ENCODE measurements around the gene WRNIP1. TPM values are rescaled to one million over a fixed set of nuclear protein-coding genes. Genes with fewer than 3 reads are reported as not detected.

The WRNIP1 gene
- total and polyA plus RNA-seq, 7 experiments from 2014 or later: 21.8 to 61.8 (median 37.8) TPM

GRCh38 chr6:2819115-2819514 lies 53.9 kb downstream of the WRNIP1 start:
- Mint-ChIP-seq H3K4me3 (no peak overlapping the region), H3K9me3 (peaks cover 0 to 27% (median 15%) of the 10 kb centered on the region in 11 donors), H3K36me3 (peaks cover 3 to 41% (median 21%) of the 10 kb centered on the region in 5 donors), H3K27me3 (no peaks in the 10 kb centered on the region), H3K4me1 (peaks cover 12 to 42% (median 34%) of the 10 kb centered on the region in 7 donors), H3K27ac (peak overlapping the region in 1 of 9 donors; percentile 15)
- Histone ChIP-seq H3K36me3 (ENCODE audit: control insufficient read depth in 2 of 3, insufficient read depth in 3 of 3, low read length in 3 of 3) (no peaks in the 10 kb centered on the region), H3K27ac (ENCODE audit: low read depth, low read length) (no peak overlapping the region), H3K27me3 (ENCODE audit: control insufficient read depth in 2 of 2, insufficient read depth in 2 of 2, low read length in 2 of 2) (no peaks in the 10 kb centered on the region), H3K4me3 (ENCODE audit: low read length) (no peak overlapping the region), H3K9me3 (ENCODE audit: control insufficient read depth in 2 of 3, low read length in 3 of 3) (peaks cover 0 to 10% (median 0%) of the 10 kb centered on the region in 3 experiments), H3K4me1 (ENCODE audit: control insufficient read depth in 2 of 2, insufficient read depth in 2 of 2, low read length in 2 of 2) (peaks cover 0 to 5% of the 10 kb centered on the region in 2 donors)
- DNase-seq: no peak
- POLR2A ChIA-PET: interaction anchor here (0.7 kb wide), 1 partner anchor 9 kb away, joined by 3 read pairs; no protein-coding TSS in a partner anchor
- CTCF ChIA-PET: interaction anchor here (1.0 kb wide), 1 partner anchor 27 kb away, joined by 3 read pairs; no protein-coding TSS in a partner anchor
- ATAC-seq: no peak
- intact Hi-C loops (cut with micrococcal nuclease): no loop called here

GRCh38 chr6:2819978-2820377 lies 54.8 kb downstream of the WRNIP1 start:
- H3K27ac Mint-ChIP-seq: no peak overlapping the region
- peaks cover 12 to 42% (median 34%) of the 10 kb centered on the region in 7 donors for H3K4me1 Mint-ChIP-seq
- Histone ChIP-seq H3K27ac (ENCODE audit: low read depth, low read length) (no peak overlapping the region), H3K27me3 (ENCODE audit: control insufficient read depth in 2 of 2, insufficient read depth in 2 of 2, low read length in 2 of 2) (no peaks in the 10 kb centered on the region), H3K9me3 (ENCODE audit: control insufficient read depth in 2 of 3, low read length in 3 of 3) (peaks cover 0 to 10% (median 0%) of the 10 kb centered on the region in 3 experiments), H3K4me3 (ENCODE audit: low read length) (no peak overlapping the region), H3K36me3 (ENCODE audit: control insufficient read depth in 2 of 3, insufficient read depth in 3 of 3, low read length in 3 of 3) (no peaks in the 10 kb centered on the region), H3K4me1 (ENCODE audit: control insufficient read depth in 2 of 2, insufficient read depth in 2 of 2, low read length in 2 of 2) (peaks cover 0 to 5% of the 10 kb centered on the region in 2 donors)
- ChIA-PET CTCF (no interaction called here), POLR2A (no interaction called here)
- peaks cover 0 to 26% (median 15%) of the 10 kb centered on the region in 11 donors for H3K9me3 Mint-ChIP-seq
- intact Hi-C loops (cut with micrococcal nuclease): no loop called here
- DNase-seq: no peak
- peaks cover 3 to 43% (median 24%) of the 10 kb centered on the region in 5 donors for H3K36me3 Mint-ChIP-seq
- no peaks in the 10 kb centered on the region for H3K27me3 Mint-ChIP-seq
- ATAC-seq: no peak
- H3K4me3 Mint-ChIP-seq: peak overlapping the region in 3 of 10 donors; percentile 6 to 51 (median 10)

- no peak overlapping the region for H3K27ac Mint-ChIP-seq
- peaks cover 3 to 39% (median 23%) of the 10 kb centered on the region in 5 donors for H3K36me3 Mint-ChIP-seq
- intact Hi-C loops (cut with micrococcal nuclease): no loop called here
These were observed 55.2 kb downstream of the WRNIP1 start for GRCh38 chr6:2820415-2820814.

GRCh38 chr6:2821554-2821953 lies 56.4 kb downstream of the WRNIP1 start:
- ATAC-seq (no peak), DNase-seq (no peak)
- CTCF ChIA-PET: no interaction called here
- no peak overlapping the region for H3K27ac Mint-ChIP-seq
- no peak overlapping the region for H3K4me3 Mint-ChIP-seq
- intact Hi-C loops (cut with micrococcal nuclease): no loop called here
- no peaks in the 10 kb centered on the region for H3K36me3 ChIP-seq (ENCODE audit: control insufficient read depth in 2 of 3, insufficient read depth in 3 of 3, low read length in 3 of 3)
- H3K27me3 ChIP-seq (ENCODE audit: control insufficient read depth in 2 of 2, insufficient read depth in 2 of 2, low read length in 2 of 2): no peaks in the 10 kb centered on the region
- H3K9me3 ChIP-seq (ENCODE audit: control insufficient read depth in 2 of 3, low read length in 3 of 3): no peaks in the 10 kb centered on the region
- H3K4me3 ChIP-seq (ENCODE audit: low read length): no peak overlapping the region
- H3K9me3 Mint-ChIP-seq: peaks cover 0 to 11% (median 5%) of the 10 kb centered on the region in 11 donors
- H3K27ac ChIP-seq (ENCODE audit: low read depth, low read length): no peak overlapping the region
- POLR2A ChIA-PET: no interaction called here
- H3K4me1 ChIP-seq (ENCODE audit: control insufficient read depth in 2 of 2, insufficient read depth in 2 of 2, low read length in 2 of 2): peaks cover 0 to 5% of the 10 kb centered on the region in 2 donors
- H3K27me3 Mint-ChIP-seq: no peaks in the 10 kb centered on the region
- peaks cover 12 to 38% (median 33%) of the 10 kb centered on the region in 7 donors for H3K4me1 Mint-ChIP-seq
- peaks cover 0 to 34% (median 17%) of the 10 kb centered on the region in 5 donors for H3K36me3 Mint-ChIP-seq

More at GRCh38 chr6:2820415-2820814, 55.2 kb downstream of the WRNIP1 start:
- ChIA-PET POLR2A (no interaction called here), CTCF (no interaction called here)
- Mint-ChIP-seq H3K9me3 (peaks cover 0 to 22% (median 12%) of the 10 kb centered on the region in 11 donors), H3K4me1 (peaks cover 12 to 42% (median 34%) of the 10 kb centered on the region in 7 donors), H3K27me3 (no peaks in the 10 kb centered on the region), H3K4me3 (peak overlapping the region in 1 of 10 donors; percentile 6)
- ATAC-seq (no peak), DNase-seq (no peak)
- Histone ChIP-seq H3K27me3 (ENCODE audit: control insufficient read depth in 2 of 2, insufficient read depth in 2 of 2, low read length in 2 of 2) (no peaks in the 10 kb centered on the region), H3K4me1 (ENCODE audit: control insufficient read depth in 2 of 2, insufficient read depth in 2 of 2, low read length in 2 of 2) (peaks cover 0 to 5% of the 10 kb centered on the region in 2 donors), H3K9me3 (ENCODE audit: control insufficient read depth in 2 of 3, low read length in 3 of 3) (peaks cover 0 to 9% (median 0%) of the 10 kb centered on the region in 3 experiments), H3K27ac (ENCODE audit: low read depth, low read length) (no peak overlapping the region), H3K4me3 (ENCODE audit: low read length) (no peak overlapping the region), H3K36me3 (ENCODE audit: control insufficient read depth in 2 of 3, insufficient read depth in 3 of 3, low read length in 3 of 3) (no peaks in the 10 kb centered on the region)

- Histone ChIP-seq H3K9me3 (ENCODE audit: control insufficient read depth in 2 of 3, low read length in 3 of 3) (no peaks in the 10 kb centered on the region), H3K4me3 (ENCODE audit: low read length) (no peak overlapping the region), H3K4me1 (ENCODE audit: control insufficient read depth in 2 of 2, insufficient read depth in 2 of 2, low read length in 2 of 2) (no peaks in the 10 kb centered on the region), H3K27me3 (ENCODE audit: control insufficient read depth in 2 of 2, insufficient read depth in 2 of 2, low read length in 2 of 2) (no peaks in the 10 kb centered on the region), H3K27ac (ENCODE audit: low read depth, low read length) (no peak overlapping the region), H3K36me3 (ENCODE audit: control insufficient read depth in 2 of 3, insufficient read depth in 3 of 3, low read length in 3 of 3) (no peaks in the 10 kb centered on the region)
- ChIA-PET CTCF (interaction anchor here (0.6 kb wide), 1 partner anchor 104 kb away, joined by 5 read pairs; no protein-coding TSS in a partner anchor), POLR2A (interaction anchor here (1.2 kb wide), 1 partner anchor 12 kb away, joined by 4 read pairs; no protein-coding TSS in a partner anchor)
- DNase-seq (no peak), ATAC-seq (no peak)
- H3K36me3 Mint-ChIP-seq: peaks cover 0 to 24% (median 13%) of the 10 kb centered on the region in 5 donors
- no peak overlapping the region for H3K27ac Mint-ChIP-seq
- intact Hi-C loops (cut with micrococcal nuclease): no loop called here
- no peaks in the 10 kb centered on the region for H3K9me3 Mint-ChIP-seq
- H3K4me1 Mint-ChIP-seq: peaks cover 0 to 29% (median 16%) of the 10 kb centered on the region in 7 donors
- no peak overlapping the region for H3K4me3 Mint-ChIP-seq
- no peaks in the 10 kb centered on the region for H3K27me3 Mint-ChIP-seq
These were observed 58.1 kb downstream of the WRNIP1 start for GRCh38 chr6:2823104-2823850.

- POLR2A ChIA-PET: interaction anchor here (0.6 to 1.4 kb wide), 3 partner anchors 14 to 159 kb away, joined by 3 to 4 read pairs (median 4); no protein-coding TSS in a partner anchor
- Histone ChIP-seq H3K27ac (ENCODE audit: low read depth, low read length) (no peak overlapping the region), H3K9me3 (ENCODE audit: control insufficient read depth in 2 of 3, low read length in 3 of 3) (no peaks in the 10 kb centered on the region), H3K36me3 (ENCODE audit: control insufficient read depth in 2 of 3, insufficient read depth in 3 of 3, low read length in 3 of 3) (no peaks in the 10 kb centered on the region), H3K4me3 (ENCODE audit: low read length) (no peak overlapping the region), H3K27me3 (ENCODE audit: control insufficient read depth in 2 of 2, insufficient read depth in 2 of 2, low read length in 2 of 2) (no peaks in the 10 kb centered on the region), H3K4me1 (ENCODE audit: control insufficient read depth in 2 of 2, insufficient read depth in 2 of 2, low read length in 2 of 2) (no peaks in the 10 kb centered on the region)
- ATAC-seq (no peak), DNase-seq (no peak)
- Mint-ChIP-seq H3K4me3 (no peak overlapping the region), H3K4me1 (peaks cover 3 to 13% (median 8%) of the 10 kb centered on the region in 7 donors), H3K9me3 (no peaks in the 10 kb centered on the region), H3K36me3 (peaks cover 0 to 25% (median 16%) of the 10 kb centered on the region in 5 donors), H3K27me3 (no peaks in the 10 kb centered on the region), H3K27ac (no peak overlapping the region)
- intact Hi-C loops (cut with micrococcal nuclease): no loop called here
- CTCF ChIA-PET: interaction anchor here (0.7 kb wide), 1 partner anchor 20 kb away, joined by 3 read pairs; no protein-coding TSS in a partner anchor
These were observed 60.9 kb downstream of the WRNIP1 start for GRCh38 chr6:2826131-2826530.

All from naive thymus-derived CD4-positive, alpha-beta T cell (primary cell).